ENCODE measurements around the gene AHRR. TPM values are rescaled to one million over a fixed set of nuclear protein-coding genes. Genes with fewer than 3 reads are reported as not detected.

The AHRR gene
- total RNA-seq, 1 donor from 2014 or later, result 26.0 TPM

DNA sequence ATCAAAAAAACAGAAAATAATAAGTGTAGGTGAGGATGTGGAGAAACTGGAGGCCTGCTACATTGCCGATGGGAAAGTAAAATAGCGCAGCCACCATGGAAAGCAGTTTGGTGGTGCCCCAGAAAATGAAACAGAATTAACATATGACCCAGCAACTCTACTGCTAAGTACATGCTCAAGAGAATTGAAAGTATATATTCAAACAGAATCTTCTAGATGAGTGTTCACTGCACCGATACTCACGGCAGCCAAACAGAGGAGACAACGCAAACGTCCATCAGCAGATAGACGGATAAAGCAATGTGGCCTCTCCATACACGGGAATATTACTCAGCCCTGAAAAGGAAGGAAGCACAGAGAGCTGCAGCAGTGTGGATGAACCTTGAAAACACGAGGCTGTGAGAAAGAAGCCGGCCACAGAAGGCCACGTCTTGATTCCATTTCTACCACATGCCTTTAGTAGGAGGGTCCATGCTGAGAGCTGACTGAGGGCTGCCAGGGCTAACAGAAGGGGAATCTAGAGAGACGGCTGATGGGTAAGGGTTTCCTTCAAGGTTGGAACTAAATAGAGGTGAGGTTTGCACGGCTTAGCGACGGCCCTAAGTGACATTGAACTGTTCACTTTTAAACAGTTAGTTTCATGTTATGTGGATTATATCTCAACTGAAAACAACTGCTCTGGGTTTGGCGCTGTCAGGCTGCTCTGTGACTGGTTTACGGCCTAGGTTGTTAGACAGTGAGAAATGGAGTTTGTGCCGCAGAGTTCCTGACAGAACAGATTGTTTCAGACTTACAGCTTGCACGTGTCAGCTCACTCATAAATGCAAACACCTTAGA lies 29.8 kb downstream of the AHRR start:
- H3K9me3 Mint-ChIP-seq, result peaks cover 3% of the 10 kb centered on the region
- H3K27me3 Mint-ChIP-seq, result no peaks in the 10 kb centered on the region
- no peak overlapping the region for H3K27ac Mint-ChIP-seq
- H3K4me1 Mint-ChIP-seq, result peaks cover 15% of the 10 kb centered on the region
- H3K36me3 Mint-ChIP-seq (ENCODE audit: low read depth), result peaks cover 25% of the 10 kb centered on the region
- H3K4me3 Mint-ChIP-seq, result no peak overlapping the region
- DNase-seq, result peak; percentile 54
- intact Hi-C loops (cut with micrococcal nuclease), result no loop called here

DNA sequence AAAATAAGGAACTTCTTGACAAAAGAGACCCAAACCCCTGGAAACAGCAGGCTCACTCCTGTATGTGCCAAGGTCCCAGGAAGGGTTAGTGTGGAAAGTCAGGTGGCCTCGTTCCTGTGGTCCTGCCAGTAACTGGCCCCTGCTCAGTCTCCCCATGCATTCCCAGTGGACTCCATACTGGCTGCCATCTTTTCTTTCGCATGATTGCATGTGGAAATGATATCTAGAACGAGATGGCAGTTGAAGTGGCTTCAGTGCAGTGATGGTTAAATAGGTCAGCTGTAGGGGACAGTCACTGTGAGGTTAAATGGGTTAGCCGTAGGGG lies 30.4 kb downstream of the AHRR start:
- Mint-ChIP-seq H3K4me3 (no peak overlapping the region), H3K4me1 (peaks cover 10% of the 10 kb centered on the region), H3K9me3 (peaks cover 3% of the 10 kb centered on the region), H3K27me3 (no peaks in the 10 kb centered on the region), H3K27ac (no peak overlapping the region), H3K36me3 (ENCODE audit: low read depth) (peaks cover 20% of the 10 kb centered on the region)
- intact Hi-C loops (cut with micrococcal nuclease), result no loop called here
- no peak for DNase-seq

DNA sequence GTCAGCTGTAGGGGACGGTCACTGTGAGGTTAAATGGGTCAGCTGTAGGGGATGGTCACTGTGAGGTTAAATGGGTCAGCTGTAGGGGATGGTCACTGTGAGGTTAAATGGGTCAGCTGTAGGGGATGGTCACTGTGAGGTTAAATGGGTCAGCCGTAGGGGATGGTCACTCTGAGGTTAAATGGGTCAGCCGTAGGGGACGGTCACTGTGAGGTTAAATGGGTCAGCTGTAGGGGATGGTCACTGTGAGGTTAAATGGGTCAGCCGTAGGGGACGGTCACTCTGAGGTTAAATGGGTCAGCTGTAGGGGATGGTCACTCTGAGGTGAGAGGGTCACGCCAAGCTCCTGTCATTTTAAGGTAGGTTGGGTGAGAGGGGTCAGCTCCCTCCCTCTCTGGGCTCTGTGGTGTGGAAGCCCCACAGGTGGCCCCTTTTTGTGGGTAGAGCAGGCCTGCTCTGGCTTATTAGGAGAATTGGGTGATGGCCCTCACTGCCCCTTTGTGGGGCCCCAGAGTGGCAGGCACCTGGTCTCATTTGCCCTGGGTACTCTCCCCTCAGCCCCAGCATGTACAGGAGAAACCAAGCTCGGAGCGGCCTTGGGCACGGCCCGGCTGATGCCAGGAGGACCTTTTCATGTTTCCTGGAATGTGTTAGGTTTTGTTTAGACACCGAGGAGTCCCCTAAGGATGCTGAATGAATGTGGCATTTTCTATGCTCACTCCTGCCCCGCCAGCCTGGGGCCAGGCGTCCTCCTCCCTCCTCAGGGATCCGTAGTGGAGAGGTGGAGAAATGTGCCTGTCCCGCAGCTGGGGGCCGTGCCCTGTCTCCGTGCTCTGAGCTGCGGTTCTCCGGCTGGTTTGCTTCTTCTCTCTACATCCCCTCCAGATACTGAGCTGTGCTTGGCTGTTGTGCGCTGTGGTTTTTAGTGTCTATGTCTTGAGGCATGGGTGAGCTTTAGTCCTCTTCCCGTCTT lies 31.4 kb downstream of the AHRR start:
- H3K4me3 Mint-ChIP-seq, result no peak overlapping the region
- H3K4me1 Mint-ChIP-seq, result peaks cover 7% of the 10 kb centered on the region
- H3K27ac Mint-ChIP-seq, result no peak overlapping the region
- peak; percentile 57 for DNase-seq
- peaks cover 18% of the 10 kb centered on the region for H3K36me3 Mint-ChIP-seq (ENCODE audit: low read depth)
- intact Hi-C loops (cut with micrococcal nuclease), result no loop called here
- H3K9me3 Mint-ChIP-seq, result peaks cover 3% of the 10 kb centered on the region
- no peaks in the 10 kb centered on the region for H3K27me3 Mint-ChIP-seq

DNA sequence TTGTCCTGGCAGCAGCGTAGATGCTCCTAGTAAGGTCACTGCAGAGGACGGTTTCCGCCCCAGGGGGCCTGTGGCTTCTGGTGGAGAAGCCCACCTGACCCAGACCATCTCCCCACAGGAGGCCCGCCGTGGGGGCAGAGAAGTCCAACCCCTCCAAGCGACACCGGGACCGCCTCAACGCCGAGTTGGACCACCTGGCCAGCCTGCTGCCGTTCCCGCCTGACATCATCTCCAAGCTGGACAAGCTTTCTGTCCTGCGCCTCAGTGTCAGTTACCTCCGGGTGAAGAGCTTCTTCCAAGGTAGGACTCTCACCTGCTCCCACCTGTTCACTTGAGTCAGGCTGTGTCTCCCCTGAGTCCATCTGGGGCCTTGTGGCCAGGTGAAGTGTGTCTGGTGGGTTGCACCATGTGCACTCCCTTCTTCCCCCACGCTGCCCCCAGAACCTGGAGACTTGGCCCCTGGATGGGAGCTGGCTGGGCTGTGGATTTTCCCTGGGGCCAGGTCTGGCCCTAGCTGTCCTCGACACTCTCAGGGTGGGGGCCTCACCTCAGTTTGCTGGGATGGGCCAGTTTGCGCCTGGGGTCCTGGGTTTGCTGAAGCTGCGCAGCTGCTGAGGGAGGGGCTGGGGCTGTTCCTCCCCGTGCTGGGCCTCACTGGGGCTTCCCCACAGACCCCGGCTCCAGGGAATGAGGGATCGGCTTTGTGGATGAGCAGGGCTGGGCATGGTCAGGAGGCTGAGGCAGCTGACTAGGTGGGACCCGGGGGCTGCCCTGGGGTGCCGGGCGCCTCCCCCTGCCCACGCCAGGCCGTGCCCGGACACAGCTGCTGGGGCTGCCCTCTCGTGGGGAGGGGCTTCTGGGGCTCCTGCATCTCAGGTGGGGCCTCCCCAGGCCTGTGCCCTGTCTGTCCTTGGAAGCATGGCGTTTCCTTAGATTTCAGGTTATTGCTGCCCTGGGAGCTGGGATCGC lies 32.4 kb downstream of the AHRR start:
- H3K4me1 Mint-ChIP-seq, result peaks cover 3% of the 10 kb centered on the region
- intact Hi-C loops (cut with micrococcal nuclease), result no loop called here
- no peaks in the 10 kb centered on the region for H3K27me3 Mint-ChIP-seq

DNA sequence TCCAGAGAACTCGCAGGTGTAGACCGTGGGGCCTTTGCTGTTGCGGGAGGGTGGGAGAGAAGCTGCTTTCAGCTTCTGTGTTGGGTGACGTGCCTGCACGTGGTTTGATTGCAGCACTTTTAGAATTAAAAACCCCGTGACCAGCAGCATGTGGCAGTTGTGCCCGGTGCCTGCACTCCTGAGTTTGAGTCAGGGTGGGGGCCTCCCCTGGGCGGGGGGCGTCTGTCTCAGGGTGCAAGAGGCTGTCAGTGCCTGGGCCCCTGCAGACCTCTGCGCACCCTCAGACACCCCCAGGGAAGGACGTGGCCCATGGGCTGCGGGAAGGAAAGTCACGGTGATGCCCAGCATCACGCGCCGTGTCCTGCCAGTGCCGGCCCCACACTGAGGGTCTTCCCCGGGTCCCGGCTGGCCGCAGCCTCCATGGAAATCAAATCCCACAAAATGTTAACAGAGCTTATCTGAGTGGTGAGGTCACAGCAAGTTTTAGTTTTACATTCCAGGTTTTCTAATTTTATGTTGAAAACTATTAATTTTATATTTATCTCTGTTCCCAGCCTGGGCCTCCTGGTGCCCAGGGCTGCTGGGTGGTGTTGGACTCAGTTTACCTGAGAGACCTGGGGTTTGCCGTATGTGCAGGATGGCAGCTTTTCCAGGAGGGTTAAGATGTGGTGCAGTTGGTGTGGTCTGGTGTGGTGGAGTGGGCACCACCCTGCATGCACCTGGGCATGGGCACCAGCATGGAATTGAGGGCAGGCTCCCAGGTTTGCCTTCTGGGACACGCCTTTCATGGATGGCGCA lies 33.3 kb downstream of the AHRR start:
- peaks cover 3% of the 10 kb centered on the region for H3K9me3 Mint-ChIP-seq
- no peaks in the 10 kb centered on the region for H3K27me3 Mint-ChIP-seq
- peaks cover 19% of the 10 kb centered on the region for H3K36me3 Mint-ChIP-seq (ENCODE audit: low read depth)
- intact Hi-C loops (cut with micrococcal nuclease), result no loop called here
- no peak overlapping the region for H3K27ac Mint-ChIP-seq
- DNase-seq, result peak; percentile 45
- no peak overlapping the region for H3K4me3 Mint-ChIP-seq
- peaks cover 3% of the 10 kb centered on the region for H3K4me1 Mint-ChIP-seq

More for the DNA sequence above, 32.4 kb downstream of the AHRR start:
- peak; percentile 52 for DNase-seq
- no peak overlapping the region for H3K27ac Mint-ChIP-seq
- H3K9me3 Mint-ChIP-seq, result peaks cover 3% of the 10 kb centered on the region
- H3K36me3 Mint-ChIP-seq (ENCODE audit: low read depth), result peaks cover 15% of the 10 kb centered on the region
- H3K4me3 Mint-ChIP-seq, result no peak overlapping the region

DNA sequence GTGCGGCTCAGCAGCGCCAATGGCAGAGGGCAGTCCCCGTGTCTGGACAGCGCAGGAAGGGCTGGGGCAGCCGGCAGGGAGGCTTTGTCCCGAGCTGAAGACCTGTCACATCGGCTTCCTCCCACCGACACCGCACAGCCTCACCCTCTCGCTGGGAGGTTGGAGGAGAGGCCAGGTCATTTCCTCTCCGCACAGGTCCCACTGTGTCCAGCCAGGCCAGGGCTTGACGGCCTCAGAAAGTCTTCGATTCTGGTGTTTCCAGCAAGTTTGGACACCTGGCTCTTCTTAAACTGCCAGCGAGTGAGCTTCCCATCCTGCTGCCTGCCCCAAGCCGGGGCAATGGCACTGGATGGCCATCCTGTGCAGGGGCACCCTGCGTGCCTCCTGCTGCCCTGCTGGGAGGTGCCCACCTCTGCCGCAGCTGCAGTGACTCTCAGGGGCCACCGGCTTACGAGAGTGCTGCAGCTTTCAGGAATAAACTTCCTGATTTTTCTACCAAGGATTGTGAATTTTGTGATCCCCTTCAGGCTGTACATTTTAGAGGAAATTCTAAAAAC lies 33.9 kb downstream of the AHRR start:
- no peak overlapping the region for H3K27ac Mint-ChIP-seq

DNA sequence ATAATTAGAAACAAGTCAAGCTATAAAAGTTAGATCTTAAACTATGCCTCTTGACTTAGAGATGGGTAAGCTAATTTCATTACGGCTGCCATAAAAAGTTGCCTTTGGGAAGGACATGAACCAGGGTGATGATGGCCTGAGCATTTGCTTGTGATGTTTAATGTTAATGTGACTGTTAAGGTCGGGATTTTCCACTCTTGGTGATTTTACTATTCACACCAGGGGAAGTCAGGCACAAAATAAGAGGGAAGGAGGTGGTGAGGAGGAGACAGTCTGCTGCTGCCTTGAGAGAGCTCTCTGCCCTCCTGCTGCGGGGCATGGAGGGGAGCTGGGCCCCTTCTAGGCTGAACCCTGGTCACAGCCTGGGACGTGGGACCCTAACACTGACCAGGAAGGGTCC lies 34.4 kb downstream of the AHRR start:
- H3K27me3 Mint-ChIP-seq, result no peaks in the 10 kb centered on the region
- H3K4me3 Mint-ChIP-seq, result no peak overlapping the region
- peaks cover 3% of the 10 kb centered on the region for H3K9me3 Mint-ChIP-seq
- peaks cover 3% of the 10 kb centered on the region for H3K4me1 Mint-ChIP-seq
- H3K36me3 Mint-ChIP-seq (ENCODE audit: low read depth), result peaks cover 18% of the 10 kb centered on the region
- intact Hi-C loops (cut with micrococcal nuclease), result no loop called here
- DNase-seq, result peak; percentile 37
- H3K27ac Mint-ChIP-seq, result peak overlapping the region; percentile 30

More for the DNA sequence above, 33.9 kb downstream of the AHRR start:
- H3K4me1 Mint-ChIP-seq, result peaks cover 3% of the 10 kb centered on the region
- H3K9me3 Mint-ChIP-seq, result peaks cover 3% of the 10 kb centered on the region
- H3K36me3 Mint-ChIP-seq (ENCODE audit: low read depth), result peaks cover 16% of the 10 kb centered on the region
- H3K4me3 Mint-ChIP-seq, result no peak overlapping the region
- H3K27me3 Mint-ChIP-seq, result no peaks in the 10 kb centered on the region
- intact Hi-C loops (cut with micrococcal nuclease), result no loop called here
- peak; percentile 51 for DNase-seq

DNA sequence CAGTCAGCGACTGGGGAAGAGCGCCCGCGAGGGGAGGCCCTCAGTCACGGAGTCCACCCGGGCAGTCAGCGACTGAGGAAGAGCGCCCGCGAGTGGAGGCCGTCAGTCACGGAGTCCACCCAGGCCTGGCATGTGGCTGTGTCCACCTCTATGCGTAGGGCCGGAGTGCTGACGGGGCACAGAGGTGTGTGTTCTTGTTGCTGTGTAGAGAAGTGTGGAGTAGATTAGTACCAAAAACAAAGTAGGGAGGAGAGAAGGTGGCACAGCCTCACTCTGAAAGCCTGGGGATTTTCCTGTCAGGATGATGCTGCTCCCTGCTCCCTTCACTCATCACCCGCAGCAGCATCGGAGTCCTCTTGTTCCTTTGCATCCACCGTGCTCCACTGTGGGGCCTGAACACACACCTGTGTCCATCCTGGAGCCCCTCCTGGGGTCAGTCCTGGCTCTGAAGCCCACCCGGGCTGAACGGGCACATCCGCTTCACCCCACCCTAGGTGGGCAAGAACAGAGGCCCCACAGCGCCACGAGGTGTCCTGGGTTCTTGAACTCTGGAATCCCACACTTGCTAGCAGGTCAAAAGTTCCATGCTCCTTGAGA lies 37.9 kb downstream of the AHRR start:
- intact Hi-C loops (cut with micrococcal nuclease), result no loop called here
- H3K27ac Mint-ChIP-seq, result no peak overlapping the region
- H3K27me3 Mint-ChIP-seq, result no peaks in the 10 kb centered on the region
- H3K4me3 Mint-ChIP-seq, result no peak overlapping the region
- DNase-seq, result no peak
- H3K36me3 Mint-ChIP-seq (ENCODE audit: low read depth), result peaks cover 39% of the 10 kb centered on the region
- H3K4me1 Mint-ChIP-seq, result peaks cover 3% of the 10 kb centered on the region
- peaks cover 7% of the 10 kb centered on the region for H3K9me3 Mint-ChIP-seq

DNA sequence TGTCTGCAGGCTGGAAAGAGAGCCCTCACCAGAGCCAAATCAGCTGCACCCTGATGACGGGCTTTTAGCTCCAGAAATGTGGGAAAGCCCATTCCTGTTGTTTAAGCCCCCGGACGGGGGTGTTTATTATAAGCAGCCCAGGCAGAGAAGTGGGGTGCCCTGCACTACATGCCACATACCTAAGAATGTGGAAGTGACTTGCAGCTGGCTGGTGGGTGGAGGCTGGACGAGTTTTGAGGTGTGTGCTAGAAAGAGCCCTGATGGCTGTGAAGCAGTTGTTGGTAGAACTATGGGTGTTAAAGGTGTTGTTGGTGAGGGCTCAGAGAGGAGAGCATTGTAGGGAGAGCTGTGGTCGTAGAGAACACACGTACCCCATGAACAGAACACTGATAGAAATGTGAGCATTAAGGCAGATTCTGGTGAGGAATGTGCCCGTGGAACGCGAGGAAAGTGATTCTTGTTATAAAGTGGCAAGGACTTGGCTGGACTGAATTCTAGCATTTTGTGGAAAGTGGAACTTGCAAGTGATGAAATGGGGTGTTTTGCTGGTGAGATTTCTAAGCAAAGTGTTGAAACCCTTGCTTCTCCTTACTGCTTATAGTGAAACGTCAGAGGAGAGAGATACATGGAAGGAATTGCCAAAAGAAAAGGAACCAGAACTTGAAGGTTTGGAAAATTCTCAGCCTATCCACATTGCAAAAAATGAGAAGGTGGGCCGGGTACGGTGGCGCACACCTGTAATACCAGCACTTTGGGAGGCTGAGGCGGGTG lies 38.9 kb downstream of the AHRR start:
- Mint-ChIP-seq H3K27me3 (no peaks in the 10 kb centered on the region), H3K4me3 (no peak overlapping the region)

DNA sequence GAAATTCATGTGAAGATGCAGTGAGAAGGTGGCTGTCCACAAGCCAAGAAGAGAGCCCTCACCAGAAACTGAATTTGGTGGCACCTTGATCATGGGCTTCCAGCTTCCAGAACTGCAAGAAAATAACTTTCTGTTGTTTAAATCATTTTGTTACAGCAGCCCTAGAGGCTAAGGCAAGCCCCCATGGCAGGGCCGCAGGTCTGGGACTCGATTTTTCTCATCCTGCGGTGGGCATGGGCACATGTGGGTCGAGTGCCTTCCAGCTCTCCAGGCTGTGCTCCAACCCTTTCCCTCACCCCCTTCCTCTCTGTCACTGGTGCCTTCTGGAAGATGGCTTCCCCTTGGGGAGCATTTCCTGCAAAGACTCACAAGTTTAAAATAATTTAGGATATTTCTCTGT lies 40.7 kb downstream of the AHRR start:
- peak; percentile 53 for DNase-seq
- intact Hi-C loops (cut with micrococcal nuclease), result no loop called here
- Mint-ChIP-seq H3K4me3 (no peak overlapping the region), H3K36me3 (ENCODE audit: low read depth) (peaks cover 46% of the 10 kb centered on the region), H3K4me1 (peaks cover 4% of the 10 kb centered on the region), H3K27me3 (no peaks in the 10 kb centered on the region), H3K9me3 (peaks cover 11% of the 10 kb centered on the region), H3K27ac (no peak overlapping the region)

More for the DNA sequence above, 38.9 kb downstream of the AHRR start:
- DNase-seq, result peak; percentile 53
- H3K9me3 Mint-ChIP-seq, result peaks cover 11% of the 10 kb centered on the region
- peak overlapping the region; percentile 30 for H3K27ac Mint-ChIP-seq
- intact Hi-C loops (cut with micrococcal nuclease), result no loop called here
- peaks cover 42% of the 10 kb centered on the region for H3K36me3 Mint-ChIP-seq (ENCODE audit: low read depth)
- H3K4me1 Mint-ChIP-seq, result peaks cover 3% of the 10 kb centered on the region

DNA sequence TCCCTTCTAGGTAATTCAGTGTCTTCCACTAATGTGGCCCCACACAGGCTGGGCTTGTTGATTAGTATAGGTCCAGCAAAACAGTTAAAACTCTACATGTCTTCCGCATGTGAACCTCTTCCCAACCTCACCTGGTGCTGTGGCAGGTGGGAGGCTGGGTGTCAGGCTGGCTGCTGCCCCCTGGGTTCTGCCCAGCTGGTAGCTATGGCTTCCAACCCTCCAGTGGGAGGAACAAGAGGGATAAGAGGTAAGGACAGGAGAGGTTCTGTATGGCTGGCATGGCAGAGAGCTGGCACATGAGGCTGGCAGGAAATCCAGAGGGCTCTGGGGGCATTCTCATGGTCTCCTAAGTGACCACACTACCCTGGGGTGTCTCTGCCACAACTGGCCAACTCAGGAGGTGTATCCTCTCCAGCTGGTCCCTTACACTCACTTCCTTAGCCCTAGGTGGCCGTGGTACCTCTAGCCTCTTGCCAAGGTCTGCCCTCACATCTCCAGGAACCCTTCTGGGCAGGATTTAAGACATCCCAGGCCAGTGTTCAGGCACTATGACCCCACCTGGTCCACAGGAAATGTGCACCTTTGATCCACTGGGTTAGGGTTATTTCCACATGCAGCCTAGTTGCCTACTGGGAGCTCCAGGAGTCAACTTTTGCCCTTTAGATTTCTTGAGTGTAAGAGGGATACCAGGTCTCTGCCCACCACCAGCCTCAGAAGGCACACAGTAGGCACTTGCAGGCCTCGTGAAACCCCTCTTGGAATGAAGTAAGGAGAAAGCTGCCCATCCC lies 41.7 kb downstream of the AHRR start:
- Mint-ChIP-seq H3K27ac (no peak overlapping the region), H3K4me3 (no peak overlapping the region), H3K36me3 (ENCODE audit: low read depth) (peaks cover 46% of the 10 kb centered on the region), H3K4me1 (peaks cover 8% of the 10 kb centered on the region), H3K27me3 (no peaks in the 10 kb centered on the region), H3K9me3 (peaks cover 11% of the 10 kb centered on the region)
- intact Hi-C loops (cut with micrococcal nuclease), result no loop called here
- DNase-seq, result peak; percentile 47
